Measurements from ENCODE around the gene AQP6.

AQP6 gene

DNA sequence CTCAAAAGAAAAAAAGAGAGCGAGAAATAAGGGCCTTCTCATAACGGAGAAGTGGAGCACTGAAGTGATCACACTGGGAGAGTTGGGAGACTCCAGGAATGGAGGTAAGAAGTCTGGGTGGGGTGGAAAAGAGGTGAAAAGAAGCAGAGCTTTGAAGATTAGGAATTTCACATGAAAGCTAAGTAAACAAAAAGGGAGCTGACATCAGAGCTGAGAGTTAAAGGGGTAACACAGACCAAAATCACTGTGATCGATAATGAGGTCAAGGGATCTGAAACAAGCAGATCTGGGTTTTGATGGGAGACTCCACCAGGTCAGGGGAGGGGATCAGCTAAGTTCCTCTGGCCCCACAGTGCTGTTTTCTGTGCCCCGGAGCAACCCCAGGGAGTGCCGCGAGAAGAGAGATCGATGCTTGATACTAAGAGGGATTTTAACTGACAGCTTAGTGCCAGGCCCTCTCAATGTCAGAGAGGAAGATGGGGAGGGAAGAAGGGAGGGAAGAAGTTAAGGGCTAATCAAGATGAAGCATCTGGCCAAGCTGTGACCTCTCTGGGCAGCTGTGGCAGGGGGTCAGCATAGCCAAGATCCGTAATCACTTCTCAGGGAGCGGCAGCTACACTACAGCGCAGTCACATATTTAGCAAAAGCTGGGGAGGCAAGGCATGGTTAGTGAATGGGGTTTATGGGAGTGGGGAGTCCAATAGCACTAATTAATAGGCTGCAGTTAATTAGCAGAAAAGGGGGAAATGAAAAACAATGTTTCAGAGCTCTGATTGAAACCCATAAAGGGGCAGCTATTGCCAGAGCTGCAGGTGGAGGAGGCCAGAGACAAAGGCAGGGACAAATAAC lies 8.0 kb downstream of the AQP6 start:
- H3K27me3 ChIP-seq (replicated peaks; ENCODE audit: insufficient read depth, low read length): no peaks in the 10 kb centered on the region
- no peak for TF ChIP-seq EZH2phosphoT487 (IDR thresholded peaks at IDR 0.05; ENCODE audit: low read length)
- no peak for TF ChIP-seq EZH2 (optimal IDR thresholded peaks at IDR 0.05; ENCODE audit: low read depth, low read length)
- TF ChIP-seq, protein P1, sequence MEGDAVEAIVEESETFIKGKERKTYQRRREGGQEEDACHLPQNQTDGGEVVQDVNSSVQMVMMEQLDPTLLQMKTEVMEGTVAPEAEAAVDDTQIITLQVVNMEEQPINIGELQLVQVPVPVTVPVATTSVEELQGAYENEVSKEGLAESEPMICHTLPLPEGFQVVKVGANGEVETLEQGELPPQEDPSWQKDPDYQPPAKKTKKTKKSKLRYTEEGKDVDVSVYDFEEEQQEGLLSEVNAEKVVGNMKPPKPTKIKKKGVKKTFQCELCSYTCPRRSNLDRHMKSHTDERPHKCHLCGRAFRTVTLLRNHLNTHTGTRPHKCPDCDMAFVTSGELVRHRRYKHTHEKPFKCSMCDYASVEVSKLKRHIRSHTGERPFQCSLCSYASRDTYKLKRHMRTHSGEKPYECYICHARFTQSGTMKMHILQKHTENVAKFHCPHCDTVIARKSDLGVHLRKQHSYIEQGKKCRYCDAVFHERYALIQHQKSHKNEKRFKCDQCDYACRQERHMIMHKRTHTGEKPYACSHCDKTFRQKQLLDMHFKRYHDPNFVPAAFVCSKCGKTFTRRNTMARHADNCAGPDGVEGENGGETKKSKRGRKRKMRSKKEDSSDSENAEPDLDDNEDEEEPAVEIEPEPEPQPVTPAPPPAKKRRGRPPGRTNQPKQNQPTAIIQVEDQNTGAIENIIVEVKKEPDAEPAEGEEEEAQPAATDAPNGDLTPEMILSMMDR (IDR thresholded peaks at IDR 0.05; ENCODE audit: low read length): no peak
- no peaks in the 10 kb centered on the region for H3K9me3 ChIP-seq (replicated peaks; ENCODE audit: insufficient read depth, low read length)
- H3K4me1 ChIP-seq (ENCODE audit: low read length): no peaks in the 10 kb centered on the region
- H2AFZ ChIP-seq (ENCODE audit: low read length): no peak overlapping the region
- H3K27ac ChIP-seq (ENCODE audit: low read length): no peak overlapping the region
- no peak overlapping the region for H3K9ac ChIP-seq (ENCODE audit: low read length)
- no peaks in the 10 kb centered on the region for H4K20me1 ChIP-seq (ENCODE audit: insufficient read depth, low read length)
- H3K4me2 ChIP-seq (ENCODE audit: low read depth, low read length): no peak overlapping the region
- DNase-seq: no peak
- no peaks in the 10 kb centered on the region for H3K36me3 ChIP-seq (replicated peaks; ENCODE audit: insufficient read depth, low read length)
- H3K79me2 ChIP-seq (ENCODE audit: low read length): no peaks in the 10 kb centered on the region
- H3K4me3 ChIP-seq (ENCODE audit: low read length): no peak overlapping the region
- H3K9me2 ChIP-seq (replicated peaks; ENCODE audit: insufficient read depth, low read length): no peaks in the 10 kb centered on the region
- no peaks in the 10 kb centered on the region for H3F3A ChIP-seq (ENCODE audit: insufficient read depth, low read length)

DNA sequence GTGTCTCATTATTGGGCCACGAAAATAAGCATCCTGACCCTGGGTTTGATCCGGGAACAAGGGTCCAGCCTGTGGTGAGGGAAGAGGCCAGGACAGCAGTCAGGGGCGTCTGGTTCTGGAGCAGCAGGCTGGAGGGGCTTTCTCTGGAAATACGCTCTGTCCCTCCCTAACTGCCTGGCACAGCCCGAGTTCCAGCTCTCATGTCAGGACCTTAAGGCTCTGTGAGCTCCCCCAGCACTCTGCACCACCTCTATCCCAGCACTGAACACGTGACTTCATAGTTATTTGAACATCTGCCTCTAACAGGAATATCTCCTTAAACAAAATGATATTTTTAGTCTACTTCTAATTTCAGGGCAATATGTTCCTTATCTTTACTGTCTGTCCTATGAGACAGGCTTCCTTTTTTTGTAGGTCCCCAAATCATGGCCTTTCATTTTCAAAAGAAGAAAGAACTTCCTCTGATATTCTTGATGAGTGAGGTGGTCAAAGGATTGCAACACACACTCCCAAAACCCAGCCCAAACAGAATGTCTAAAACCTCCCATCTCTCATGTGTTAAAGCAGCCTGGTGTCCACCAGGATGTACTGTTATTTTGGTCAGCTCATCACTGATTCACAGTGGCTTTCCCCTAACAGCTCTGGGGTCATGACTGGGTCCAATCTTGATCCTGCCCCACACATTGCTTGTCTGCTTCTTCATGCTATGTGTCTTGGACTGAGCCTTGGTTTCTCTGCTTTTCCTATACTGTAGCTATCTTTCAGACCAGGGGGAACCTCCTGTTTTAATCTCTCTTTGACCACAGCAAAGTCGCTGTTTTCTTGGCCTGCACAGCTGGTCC lies 9.7 kb downstream of the AQP6 start:
- Histone ChIP-seq H3K9ac (ENCODE audit: low read length) (no peak overlapping the region), H3K79me2 (ENCODE audit: low read length) (no peaks in the 10 kb centered on the region), H3K27ac (ENCODE audit: low read length) (no peak overlapping the region), H3K4me3 (ENCODE audit: low read length) (no peak overlapping the region), H3K4me1 (ENCODE audit: low read length) (no peaks in the 10 kb centered on the region), H2AFZ (ENCODE audit: low read length) (no peak overlapping the region), H3K9me3 (replicated peaks; ENCODE audit: insufficient read depth, low read length) (no peaks in the 10 kb centered on the region), H3F3A (ENCODE audit: insufficient read depth, low read length) (no peaks in the 10 kb centered on the region), H4K20me1 (ENCODE audit: insufficient read depth, low read length) (no peaks in the 10 kb centered on the region), H3K36me3 (replicated peaks; ENCODE audit: insufficient read depth, low read length) (no peaks in the 10 kb centered on the region), H3K4me2 (ENCODE audit: low read depth, low read length) (no peak overlapping the region), H3K27me3 (replicated peaks; ENCODE audit: insufficient read depth, low read length) (no peaks in the 10 kb centered on the region), H3K9me2 (replicated peaks; ENCODE audit: insufficient read depth, low read length) (no peaks in the 10 kb centered on the region)
- no peak for DNase-seq
- TF ChIP-seq EZH2 (optimal IDR thresholded peaks at IDR 0.05; ENCODE audit: low read depth, low read length): no peak
- TF ChIP-seq, protein P1 (IDR thresholded peaks at IDR 0.05; ENCODE audit: low read length): no peak
- TF ChIP-seq EZH2phosphoT487 (IDR thresholded peaks at IDR 0.05; ENCODE audit: low read length): no peak

GRCh38 chr12:49983892-49984291 lies 11.1 kb downstream of the AQP6 start:
- Histone ChIP-seq H2AFZ (ENCODE audit: low read length) (no peak overlapping the region), H3K9me3 (replicated peaks; ENCODE audit: insufficient read depth, low read length) (no peaks in the 10 kb centered on the region), H3K4me1 (ENCODE audit: low read length) (no peaks in the 10 kb centered on the region), H4K20me1 (ENCODE audit: insufficient read depth, low read length) (no peaks in the 10 kb centered on the region), H3K4me2 (ENCODE audit: low read depth, low read length) (no peak overlapping the region), H3F3A (ENCODE audit: insufficient read depth, low read length) (no peaks in the 10 kb centered on the region), H3K79me2 (ENCODE audit: low read length) (no peaks in the 10 kb centered on the region), H3K36me3 (replicated peaks; ENCODE audit: insufficient read depth, low read length) (no peaks in the 10 kb centered on the region; the same call in 1 of the 2 replicates), H3K27ac (ENCODE audit: low read length) (no peak overlapping the region), H3K4me3 (ENCODE audit: low read length) (no peak overlapping the region), H3K9me2 (replicated peaks; ENCODE audit: insufficient read depth, low read length) (no peaks in the 10 kb centered on the region), H3K27me3 (replicated peaks; ENCODE audit: insufficient read depth, low read length) (no peaks in the 10 kb centered on the region), H3K9ac (ENCODE audit: low read length) (no peak overlapping the region)
- no peak for TF ChIP-seq EZH2 (optimal IDR thresholded peaks at IDR 0.05; ENCODE audit: low read depth, low read length)
- TF ChIP-seq, protein P1 (IDR thresholded peaks at IDR 0.05; ENCODE audit: low read length): no peak
- TF ChIP-seq EZH2phosphoT487 (IDR thresholded peaks at IDR 0.05; ENCODE audit: low read length): no peak
- no peak for DNase-seq
